ENCODE data around the gene ZNF592.

ZNF592 gene

GRCh38 chr15:84830036-84830435 is 81.6 kb downstream of the ZNF592 start:
- TF ChIP-seq POLR2AphosphoS5 (IDR thresholded peaks at IDR 0.05; ENCODE audit: low read depth), result no peak
- TF ChIP-seq, protein P1, sequence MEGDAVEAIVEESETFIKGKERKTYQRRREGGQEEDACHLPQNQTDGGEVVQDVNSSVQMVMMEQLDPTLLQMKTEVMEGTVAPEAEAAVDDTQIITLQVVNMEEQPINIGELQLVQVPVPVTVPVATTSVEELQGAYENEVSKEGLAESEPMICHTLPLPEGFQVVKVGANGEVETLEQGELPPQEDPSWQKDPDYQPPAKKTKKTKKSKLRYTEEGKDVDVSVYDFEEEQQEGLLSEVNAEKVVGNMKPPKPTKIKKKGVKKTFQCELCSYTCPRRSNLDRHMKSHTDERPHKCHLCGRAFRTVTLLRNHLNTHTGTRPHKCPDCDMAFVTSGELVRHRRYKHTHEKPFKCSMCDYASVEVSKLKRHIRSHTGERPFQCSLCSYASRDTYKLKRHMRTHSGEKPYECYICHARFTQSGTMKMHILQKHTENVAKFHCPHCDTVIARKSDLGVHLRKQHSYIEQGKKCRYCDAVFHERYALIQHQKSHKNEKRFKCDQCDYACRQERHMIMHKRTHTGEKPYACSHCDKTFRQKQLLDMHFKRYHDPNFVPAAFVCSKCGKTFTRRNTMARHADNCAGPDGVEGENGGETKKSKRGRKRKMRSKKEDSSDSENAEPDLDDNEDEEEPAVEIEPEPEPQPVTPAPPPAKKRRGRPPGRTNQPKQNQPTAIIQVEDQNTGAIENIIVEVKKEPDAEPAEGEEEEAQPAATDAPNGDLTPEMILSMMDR (IDR thresholded peaks at IDR 0.05; ENCODE audit: insufficient read depth, low read length), result no peak
- TF ChIP-seq SPI1 (IDR thresholded peaks at IDR 0.05; ENCODE audit: borderline replicate concordance, low read depth), result no peak
- TF ChIP-seq REST (IDR thresholded peaks at IDR 0.05; ENCODE audit: insufficient replicate concordance, low read depth), result no peak
- TF ChIP-seq GABPA (IDR thresholded peaks at IDR 0.05; ENCODE audit: low read depth), result no peak
- no peak overlapping the region for H3K4me3 ChIP-seq (replicated peaks; ENCODE audit: insufficient read depth, low read length)
- H3K27ac ChIP-seq (replicated peaks), result no peak overlapping the region
- H3K27me3 ChIP-seq (ENCODE audit: insufficient read depth, poor library complexity, severe bottlenecking), result no peaks in the 10 kb centered on the region
- DNase-seq (ENCODE audit: low read depth in 1 of 2, low spot score in 1 of 2), result no peak

GRCh38 chr15:84831028-84831427 is 82.6 kb downstream of the ZNF592 start:
- no peaks in the 10 kb centered on the region for H3K27me3 ChIP-seq (ENCODE audit: insufficient read depth, poor library complexity, severe bottlenecking)
- DNase-seq (ENCODE audit: low read depth in 1 of 2, low spot score in 1 of 2), result no peak
- no peak overlapping the region for H3K4me3 ChIP-seq (replicated peaks; ENCODE audit: insufficient read depth, low read length)
- no peak overlapping the region for H3K27ac ChIP-seq (replicated peaks)
- TF ChIP-seq GABPA (IDR thresholded peaks at IDR 0.05; ENCODE audit: low read depth) (no peak), REST (IDR thresholded peaks at IDR 0.05; ENCODE audit: insufficient replicate concordance, low read depth) (no peak), POLR2AphosphoS5 (IDR thresholded peaks at IDR 0.05; ENCODE audit: low read depth) (no peak), SPI1 (IDR thresholded peaks at IDR 0.05; ENCODE audit: borderline replicate concordance, low read depth) (no peak)
- TF ChIP-seq, protein P1 (IDR thresholded peaks at IDR 0.05; ENCODE audit: insufficient read depth, low read length), result no peak

DNA sequence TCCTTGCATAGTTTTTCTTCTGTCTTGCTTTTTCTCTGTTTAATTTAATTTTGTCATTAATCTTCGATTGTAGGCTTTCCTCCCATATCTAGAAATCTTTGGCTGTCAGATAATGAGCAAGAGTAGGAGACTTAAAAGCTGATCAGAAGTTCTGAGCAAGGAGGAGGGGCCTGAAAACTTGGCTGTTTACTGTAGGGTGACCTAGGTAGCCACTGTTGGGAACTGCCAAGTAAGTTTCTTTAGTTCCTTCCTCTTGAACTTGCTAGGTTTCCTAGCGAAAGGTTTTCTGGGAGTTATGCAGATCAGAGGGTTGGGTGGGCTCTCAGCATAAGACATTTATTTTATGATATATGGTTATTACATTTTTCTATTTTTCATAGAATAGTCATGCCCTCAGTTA is 83.2 kb downstream of the ZNF592 start:
- Histone ChIP-seq H3K27ac (replicated peaks) (no peak overlapping the region), H3K27me3 (ENCODE audit: insufficient read depth, poor library complexity, severe bottlenecking) (no peaks in the 10 kb centered on the region), H3K4me3 (replicated peaks; ENCODE audit: insufficient read depth, low read length) (no peak overlapping the region)
- TF ChIP-seq REST (IDR thresholded peaks at IDR 0.05; ENCODE audit: insufficient replicate concordance, low read depth), result no peak
- no peak for TF ChIP-seq POLR2AphosphoS5 (IDR thresholded peaks at IDR 0.05; ENCODE audit: low read depth)
- TF ChIP-seq, protein P1 (IDR thresholded peaks at IDR 0.05; ENCODE audit: insufficient read depth, low read length), result no peak
- TF ChIP-seq SPI1 (IDR thresholded peaks at IDR 0.05; ENCODE audit: borderline replicate concordance, low read depth), result no peak
- no peak for TF ChIP-seq GABPA (IDR thresholded peaks at IDR 0.05; ENCODE audit: low read depth)
- DNase-seq (ENCODE audit: low read depth in 1 of 2, low spot score in 1 of 2), result no peak

All from HL-60 (cell line).